Measurements from ENCODE around the gene HSD17B3.
A peak's percentile ranks its signal among the peaks of the same experiment; 100 is the strongest.
"Not testable (repeated sequence)": the region's sequence is repeated elsewhere in the genome, so short reads cannot be mapped to it uniquely, and the experiment has no call there.

HSD17B3 gene

GRCh38 chr9:96242811-96243210 is 59.2 kb downstream of the HSD17B3 start:
- Histone ChIP-seq H3K4me3 (ENCODE audit: low read depth, low read length) (no peak overlapping the region), H3K27me3 (ENCODE audit: insufficient read depth, low read depth, severe bottlenecking) (no peaks in the 10 kb centered on the region), H3K9me3 (ENCODE audit: severe bottlenecking) (peaks cover 3% of the 10 kb centered on the region), H3K36me3 (no peaks in the 10 kb centered on the region), H3K27ac (no peak overlapping the region)
- no peak for TF ChIP-seq CTCF (IDR thresholded peaks at IDR 0.05; ENCODE audit: low read depth, low read length)
- no peak for DNase-seq

- no peaks in the 10 kb centered on the region for H3K36me3 ChIP-seq
- H3K27me3 ChIP-seq (ENCODE audit: insufficient read depth, low read depth, severe bottlenecking): no peaks in the 10 kb centered on the region
- H3K27ac ChIP-seq: no peak overlapping the region
- H3K4me3 ChIP-seq (ENCODE audit: low read depth, low read length): no peak overlapping the region
- H3K9me3 ChIP-seq (ENCODE audit: severe bottlenecking): peaks cover 3% of the 10 kb centered on the region
- no peak for DNase-seq
- TF ChIP-seq CTCF (IDR thresholded peaks at IDR 0.05; ENCODE audit: low read depth, low read length): no peak
These were observed 60.6 kb downstream of the HSD17B3 start for GRCh38 chr9:96241391-96241809.

DNA sequence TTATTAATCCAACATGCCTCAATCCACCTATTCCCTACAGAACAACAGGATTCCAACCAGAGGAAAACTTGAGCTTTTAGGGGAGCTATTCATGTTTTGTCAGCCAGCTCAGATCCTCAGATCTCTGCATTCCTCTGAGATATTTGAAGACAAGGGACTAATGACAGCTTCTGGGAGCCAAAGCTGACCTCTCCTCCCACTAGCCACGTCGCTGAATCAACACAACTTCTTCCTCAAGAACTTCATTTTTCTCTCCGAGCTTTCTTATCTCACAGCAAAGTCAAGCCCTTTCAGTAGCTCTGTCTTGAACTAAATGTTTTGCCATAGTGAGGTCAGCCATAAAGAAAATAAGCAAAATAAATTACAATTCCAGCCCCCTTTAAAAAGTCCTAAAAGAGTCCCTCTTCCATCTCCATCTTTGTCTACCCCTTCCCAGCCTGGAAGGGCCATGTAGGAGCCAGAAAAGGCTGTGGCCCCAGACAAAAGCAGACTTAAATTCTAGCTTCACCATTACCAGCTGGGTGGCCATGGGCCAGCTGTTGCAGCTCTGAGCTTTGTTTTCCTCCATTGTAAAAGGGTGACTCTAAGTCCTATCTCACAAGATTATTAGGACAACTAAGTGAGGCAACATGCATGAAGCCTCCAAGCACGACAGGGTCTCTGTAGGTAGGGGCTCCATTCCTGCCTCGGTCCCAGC is 65.0 kb downstream of the HSD17B3 start:
- no peaks in the 10 kb centered on the region for H3K27me3 ChIP-seq (ENCODE audit: insufficient read depth, low read depth, severe bottlenecking)
- no peak for TF ChIP-seq CTCF (IDR thresholded peaks at IDR 0.05; ENCODE audit: low read depth, low read length)
- no peak overlapping the region for H3K27ac ChIP-seq
- no peak overlapping the region for H3K4me3 ChIP-seq (ENCODE audit: low read depth, low read length)
- no peaks in the 10 kb centered on the region for H3K9me3 ChIP-seq (ENCODE audit: severe bottlenecking)
- no peak for DNase-seq
- H3K36me3 ChIP-seq: no peaks in the 10 kb centered on the region

GRCh38 chr9:96236337-96236736 is 65.6 kb downstream of the HSD17B3 start:
- H3K27me3 ChIP-seq (ENCODE audit: insufficient read depth, low read depth, severe bottlenecking); H3K36me3 ChIP-seq; DNase-seq; H3K4me3 ChIP-seq (ENCODE audit: low read depth, low read length); H3K9me3 ChIP-seq (ENCODE audit: severe bottlenecking); H3K27ac ChIP-seq: not testable (repeated sequence)

DNA sequence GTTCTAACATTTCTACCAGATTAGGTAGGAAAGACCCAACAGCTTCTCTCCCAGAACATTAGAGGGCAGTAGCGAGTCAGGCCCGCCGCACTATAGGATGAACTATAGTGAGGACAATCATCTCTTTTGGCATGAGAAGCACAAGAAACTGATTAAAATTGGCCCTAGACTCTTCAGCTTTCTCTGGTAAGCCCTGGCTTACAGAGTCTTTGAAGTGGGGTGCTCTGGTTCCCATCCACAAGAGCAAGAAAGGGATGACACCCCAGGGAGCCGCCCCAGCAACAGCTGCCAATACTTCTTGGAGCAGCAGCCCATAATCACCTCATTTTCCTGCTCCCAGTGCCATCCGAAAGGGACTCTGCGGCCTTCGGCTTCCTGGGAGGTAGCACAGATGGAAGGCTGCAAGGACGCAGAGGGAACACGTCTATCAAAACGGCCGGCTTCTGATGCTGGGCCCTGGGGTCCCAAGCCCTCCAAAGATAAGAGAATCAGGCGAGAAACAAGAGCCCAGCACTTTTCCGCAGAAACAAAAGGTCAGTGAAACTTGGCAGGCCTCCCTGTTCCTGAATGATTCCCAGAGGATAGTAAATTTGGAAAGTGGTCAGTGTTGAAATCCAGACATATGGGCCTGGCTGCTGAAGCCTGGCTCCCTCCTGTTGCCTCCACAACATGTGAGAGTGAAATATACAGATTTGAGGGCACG is 69.3 kb downstream of the HSD17B3 start:
- H3K9me3 ChIP-seq (ENCODE audit: severe bottlenecking): no peaks in the 10 kb centered on the region
- H3K36me3 ChIP-seq: no peaks in the 10 kb centered on the region
- TF ChIP-seq CTCF (IDR thresholded peaks at IDR 0.05; ENCODE audit: low read depth, low read length): peak; percentile 85
- no peaks in the 10 kb centered on the region for H3K27me3 ChIP-seq (ENCODE audit: insufficient read depth, low read depth, severe bottlenecking)
- DNase-seq: peak; percentile 58
- H3K27ac ChIP-seq: no peak overlapping the region
- no peak overlapping the region for H3K4me3 ChIP-seq (ENCODE audit: low read depth, low read length)

DNA sequence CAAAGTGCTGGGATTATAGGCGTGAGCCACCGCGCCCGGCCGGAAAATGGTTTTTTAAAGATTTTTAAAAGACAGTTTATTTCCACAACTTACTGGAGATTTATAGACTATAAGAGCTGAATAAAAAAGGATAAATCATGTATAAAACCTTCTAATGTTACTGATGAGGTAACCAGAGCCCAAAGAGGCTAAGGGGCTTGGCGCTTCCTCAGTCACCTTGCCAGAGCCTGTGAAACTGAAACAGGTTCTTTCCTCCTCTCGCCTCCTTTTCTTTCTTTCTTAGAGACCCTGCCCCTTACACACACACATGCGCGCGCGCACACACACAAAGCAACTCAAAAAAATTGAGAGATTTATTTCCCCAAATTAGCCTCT is 69.8 kb downstream of the HSD17B3 start:
- Histone ChIP-seq H3K4me3 (ENCODE audit: low read depth, low read length) (no peak overlapping the region), H3K27me3 (ENCODE audit: insufficient read depth, low read depth, severe bottlenecking) (no peaks in the 10 kb centered on the region), H3K27ac (no peak overlapping the region), H3K9me3 (ENCODE audit: severe bottlenecking) (no peaks in the 10 kb centered on the region), H3K36me3 (no peaks in the 10 kb centered on the region)
- DNase-seq: no peak
- TF ChIP-seq CTCF (IDR thresholded peaks at IDR 0.05; ENCODE audit: low read depth, low read length): no peak

Data from WERI-Rb-1 (cell line).